Measurements from ENCODE around the gene MVB12B. TPM values are rescaled to one million over a fixed set of nuclear protein-coding genes. Genes with fewer than 3 reads are reported as not detected.
A peak's percentile ranks its signal among the peaks of the same experiment; 100 is the strongest.

MVB12B gene
- total RNA-seq, 2 experiments from 2014 or later = 14.3 to 15.3 TPM

DNA sequence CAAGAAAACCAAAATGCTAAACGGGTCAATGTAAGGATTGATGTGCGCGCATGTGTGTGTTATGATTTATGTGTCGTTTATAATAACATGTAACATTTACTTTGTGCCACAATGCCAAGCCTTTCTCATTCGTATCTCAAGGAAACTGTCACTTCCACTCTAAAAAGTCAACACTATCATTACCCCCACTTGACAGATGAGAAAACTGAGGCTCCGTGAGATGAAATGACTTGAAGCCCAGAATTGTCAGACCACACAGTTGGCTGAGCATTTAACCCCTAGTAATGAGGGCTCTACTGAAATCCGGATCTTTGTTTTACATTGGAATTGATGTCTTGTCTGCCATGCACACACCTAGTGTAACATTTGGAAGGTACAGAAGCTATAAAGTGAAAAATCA, 192.1 kb downstream of the MVB12B start:
- peaks cover 35% of the 10 kb centered on the region for H3K4me1 Mint-ChIP-seq (ENCODE audit: low read depth)
- Histone ChIP-seq H3K9me3 (ENCODE audit: control insufficient read depth in 1 of 2, insufficient read depth in 1 of 2, low read length in 2 of 2) (peaks cover 0 to 10% of the 10 kb centered on the region in 2 experiments), H3K4me1 (ENCODE audit: insufficient read depth, low read length) (peaks cover 50% of the 10 kb centered on the region), H3K27ac (ENCODE audit: low read depth in 1 of 2, low read length in 2 of 2) (no peak overlapping the region), H3K4me3 (ENCODE audit: low read length) (no peak overlapping the region), H3K36me3 (ENCODE audit: insufficient read depth, low read length) (no peaks in the 10 kb centered on the region), H3K27me3 (ENCODE audit: control insufficient read depth in 1 of 2, insufficient read depth in 2 of 2, low read length in 2 of 2) (peaks cover 26 to 40% of the 10 kb centered on the region in 2 experiments)
- POLR2A ChIA-PET = interaction anchor here (1.4 kb wide), 1 partner anchor 49 kb away, joined by 3 read pairs; no protein-coding TSS in a partner anchor
- H3K36me3 Mint-ChIP-seq (ENCODE audit: low read depth) = no peaks in the 10 kb centered on the region
- no peak overlapping the region for H3K27ac Mint-ChIP-seq
- TF ChIP-seq, protein P1, sequence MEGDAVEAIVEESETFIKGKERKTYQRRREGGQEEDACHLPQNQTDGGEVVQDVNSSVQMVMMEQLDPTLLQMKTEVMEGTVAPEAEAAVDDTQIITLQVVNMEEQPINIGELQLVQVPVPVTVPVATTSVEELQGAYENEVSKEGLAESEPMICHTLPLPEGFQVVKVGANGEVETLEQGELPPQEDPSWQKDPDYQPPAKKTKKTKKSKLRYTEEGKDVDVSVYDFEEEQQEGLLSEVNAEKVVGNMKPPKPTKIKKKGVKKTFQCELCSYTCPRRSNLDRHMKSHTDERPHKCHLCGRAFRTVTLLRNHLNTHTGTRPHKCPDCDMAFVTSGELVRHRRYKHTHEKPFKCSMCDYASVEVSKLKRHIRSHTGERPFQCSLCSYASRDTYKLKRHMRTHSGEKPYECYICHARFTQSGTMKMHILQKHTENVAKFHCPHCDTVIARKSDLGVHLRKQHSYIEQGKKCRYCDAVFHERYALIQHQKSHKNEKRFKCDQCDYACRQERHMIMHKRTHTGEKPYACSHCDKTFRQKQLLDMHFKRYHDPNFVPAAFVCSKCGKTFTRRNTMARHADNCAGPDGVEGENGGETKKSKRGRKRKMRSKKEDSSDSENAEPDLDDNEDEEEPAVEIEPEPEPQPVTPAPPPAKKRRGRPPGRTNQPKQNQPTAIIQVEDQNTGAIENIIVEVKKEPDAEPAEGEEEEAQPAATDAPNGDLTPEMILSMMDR (IDR thresholded peaks at IDR 0.05) = no peak
- CTCF ChIA-PET = interaction anchor here (1.4 to 1.7 kb wide), 2 partner anchors 18 to 20 kb away, joined by 5 to 7 read pairs; no protein-coding TSS in a partner anchor
- DNase-seq (no peak), ATAC-seq (ENCODE audit: poor library complexity) (no peak)
- H3K27me3 Mint-ChIP-seq = peaks cover 56% of the 10 kb centered on the region
- no peaks in the 10 kb centered on the region for H3K9me3 Mint-ChIP-seq
- no peak overlapping the region for H3K4me3 Mint-ChIP-seq
- intact Hi-C loops (cut with DNase I, micrococcal nuclease) = no loop called here

DNA sequence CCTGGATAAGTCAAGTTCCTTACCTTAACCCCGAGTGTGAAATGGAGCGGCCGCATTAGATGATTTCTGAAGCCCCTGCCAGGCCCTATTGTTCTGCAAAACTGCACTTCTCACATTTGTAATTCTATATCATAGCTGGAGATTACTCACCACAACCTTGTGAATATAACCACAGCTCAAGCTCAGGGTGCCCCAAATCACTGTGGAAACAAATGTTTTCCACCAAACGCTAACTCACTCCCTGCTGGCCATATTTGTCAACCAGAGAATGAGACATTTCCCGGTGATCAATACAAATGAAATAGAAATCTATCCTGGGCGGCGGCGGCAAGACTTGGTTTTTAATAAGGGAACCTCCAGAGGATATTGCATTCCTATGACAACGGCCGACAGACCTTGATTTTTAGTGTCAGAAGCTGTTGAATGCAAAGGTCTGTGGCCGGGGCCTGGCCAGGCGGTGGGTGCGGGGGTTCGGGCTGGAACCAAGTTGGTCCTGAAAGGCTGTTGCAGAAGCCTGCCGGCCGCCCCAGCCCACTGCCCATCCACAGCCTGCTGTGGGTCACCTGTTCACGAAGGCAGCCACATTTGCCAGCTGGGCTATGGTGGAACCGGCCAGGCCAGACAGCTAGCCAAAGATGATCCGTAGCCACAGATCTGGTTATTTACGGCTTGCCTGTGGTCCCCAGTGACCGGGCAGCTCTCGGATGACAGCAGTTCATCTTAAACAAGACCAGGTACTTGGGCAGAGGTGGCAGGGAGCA, 193.2 kb downstream of the MVB12B start:
- CTCF ChIA-PET = interaction anchor here (1.2 to 1.3 kb wide), 2 partner anchors 21 to 38 kb away, joined by 3 to 6 read pairs; no protein-coding TSS in a partner anchor
- H3K27me3 Mint-ChIP-seq = peaks cover 57% of the 10 kb centered on the region
- intact Hi-C loops (cut with DNase I, micrococcal nuclease) = no loop called here
- ATAC-seq (ENCODE audit: poor library complexity) = no peak
- DNase-seq = peak in 2 of 14 experiments; percentile 25
- peak overlapping the region; percentile 18 for H3K4me3 Mint-ChIP-seq
- peaks cover 0 to 6% of the 10 kb centered on the region in 2 experiments for H3K9me3 ChIP-seq (ENCODE audit: control insufficient read depth in 1 of 2, insufficient read depth in 1 of 2, low read length in 2 of 2)
- H3K4me1 Mint-ChIP-seq (ENCODE audit: low read depth) = peaks cover 41% of the 10 kb centered on the region
- H3K36me3 ChIP-seq (ENCODE audit: insufficient read depth, low read length) = no peaks in the 10 kb centered on the region
- H3K9me3 Mint-ChIP-seq = no peaks in the 10 kb centered on the region
- TF ChIP-seq, protein P1 (IDR thresholded peaks at IDR 0.05) = no peak
- POLR2A ChIA-PET = no interaction called here
- no peak overlapping the region for H3K27ac Mint-ChIP-seq
- no peak overlapping the region for H3K4me3 ChIP-seq (ENCODE audit: low read length)
- H3K36me3 Mint-ChIP-seq (ENCODE audit: low read depth) = no peaks in the 10 kb centered on the region
- H3K4me1 ChIP-seq (ENCODE audit: insufficient read depth, low read length) = peaks cover 48% of the 10 kb centered on the region
- peaks cover 19 to 37% of the 10 kb centered on the region in 2 experiments for H3K27me3 ChIP-seq (ENCODE audit: control insufficient read depth in 1 of 2, insufficient read depth in 2 of 2, low read length in 2 of 2)
- no peak overlapping the region for H3K27ac ChIP-seq (ENCODE audit: low read depth in 1 of 2, low read length in 2 of 2)

DNA sequence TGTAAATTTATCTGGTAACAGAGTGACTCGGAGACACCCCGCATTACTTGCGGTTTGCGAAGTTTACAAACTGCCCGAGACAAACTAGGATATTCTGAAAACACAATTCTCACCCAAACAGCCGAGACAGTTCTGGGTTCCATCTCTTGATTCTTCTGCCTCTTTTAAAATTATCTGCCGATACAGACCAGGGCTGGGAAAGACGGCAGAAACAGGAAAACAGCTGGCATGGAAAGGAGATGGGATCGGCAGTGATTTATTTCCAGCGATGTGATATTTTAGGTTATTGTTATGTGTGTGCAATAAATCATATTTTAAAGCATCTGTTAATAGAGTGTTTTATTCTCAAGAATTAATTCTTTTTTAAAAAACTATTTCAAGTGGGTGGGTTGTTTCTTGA, 193.8 kb downstream of the MVB12B start:
- H3K4me1 ChIP-seq (ENCODE audit: insufficient read depth, low read length) = peaks cover 48% of the 10 kb centered on the region
- TF ChIP-seq, protein P1 (IDR thresholded peaks at IDR 0.05) = no peak
- peaks cover 56% of the 10 kb centered on the region for H3K27me3 Mint-ChIP-seq
- H3K4me3 ChIP-seq (ENCODE audit: low read length) = no peak overlapping the region
- no peak for ATAC-seq (ENCODE audit: poor library complexity)
- ChIA-PET CTCF (interaction anchor here (1.3 kb wide), 1 partner anchor 21 kb away, joined by 3 read pairs; no protein-coding TSS in a partner anchor), POLR2A (no interaction called here)
- H3K27ac Mint-ChIP-seq = no peak overlapping the region
- no peaks in the 10 kb centered on the region for H3K36me3 ChIP-seq (ENCODE audit: insufficient read depth, low read length)
- peaks cover 36% of the 10 kb centered on the region for H3K4me1 Mint-ChIP-seq (ENCODE audit: low read depth)
- no peak overlapping the region for H3K4me3 Mint-ChIP-seq
- intact Hi-C loops (cut with DNase I, micrococcal nuclease) = no loop called here
- no peaks in the 10 kb centered on the region for H3K36me3 Mint-ChIP-seq (ENCODE audit: low read depth)
- no peak overlapping the region for H3K27ac ChIP-seq (ENCODE audit: low read depth in 1 of 2, low read length in 2 of 2)
- H3K9me3 Mint-ChIP-seq = no peaks in the 10 kb centered on the region
- DNase-seq = no peak
- peaks cover 0 to 6% of the 10 kb centered on the region in 2 experiments for H3K9me3 ChIP-seq (ENCODE audit: control insufficient read depth in 1 of 2, insufficient read depth in 1 of 2, low read length in 2 of 2)
- H3K27me3 ChIP-seq (ENCODE audit: control insufficient read depth in 1 of 2, insufficient read depth in 2 of 2, low read length in 2 of 2) = peaks cover 15 to 32% of the 10 kb centered on the region in 2 experiments

All from CD4-positive, alpha-beta T cell (primary cell).